DMS153 treated with DMSO at 0.1 percent for 48 hours (cell line): ENCODE data around the gene STAU1.
"Not testable (repeated sequence)": the region's sequence is repeated elsewhere in the genome, so short reads cannot be mapped to it uniquely, and the experiment has no call there.

Source experiments
- DNase-seq: peaks from one replicate; lab custom pipeline; 2025; ENCODE audit not compliant: unreplicated experiment; lab: John Stamatoyannopoulos, UW

Gene STAU1

DNA sequence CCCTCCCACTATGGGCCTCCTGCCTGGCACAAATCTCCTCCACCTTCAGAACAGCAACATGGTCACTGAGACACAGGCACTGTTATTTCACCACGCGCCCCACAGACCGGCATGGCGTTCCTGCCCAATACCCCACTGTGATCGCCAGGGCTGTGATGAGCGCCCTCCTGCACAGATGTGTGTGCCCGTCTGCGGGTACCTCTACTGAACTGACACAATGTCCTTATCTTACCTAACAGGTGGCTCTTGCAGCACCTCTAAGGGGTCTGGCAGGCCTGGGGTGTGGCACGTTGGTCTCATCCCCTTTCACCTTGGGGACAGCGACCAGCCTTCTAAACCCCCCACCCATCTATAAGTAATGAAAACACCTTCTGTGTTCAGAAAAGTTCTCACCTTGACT lies 64.2 kb downstream of the STAU1 start:
- no peak for DNase-seq

DNA sequence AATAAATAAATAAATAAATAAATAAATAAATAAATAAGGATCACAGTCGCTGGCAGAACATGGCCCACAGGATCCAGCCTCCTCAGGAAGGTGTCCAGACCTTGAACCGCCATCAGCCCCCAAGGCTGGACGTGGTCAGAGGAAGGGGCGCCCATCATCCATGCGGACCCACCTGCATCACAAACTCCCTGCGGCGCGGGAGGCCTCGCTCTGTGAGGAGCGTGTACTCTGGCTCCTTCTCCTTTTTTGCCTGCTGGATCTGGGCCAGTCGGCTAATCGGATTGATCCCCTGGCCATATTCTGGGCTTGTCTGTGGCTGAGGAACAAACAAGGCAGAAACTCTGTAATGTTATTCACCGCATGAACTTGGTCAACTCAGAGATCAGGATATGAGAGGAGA lies 65.2 kb downstream of the STAU1 start:
- DNase-seq = no peak

DNA sequence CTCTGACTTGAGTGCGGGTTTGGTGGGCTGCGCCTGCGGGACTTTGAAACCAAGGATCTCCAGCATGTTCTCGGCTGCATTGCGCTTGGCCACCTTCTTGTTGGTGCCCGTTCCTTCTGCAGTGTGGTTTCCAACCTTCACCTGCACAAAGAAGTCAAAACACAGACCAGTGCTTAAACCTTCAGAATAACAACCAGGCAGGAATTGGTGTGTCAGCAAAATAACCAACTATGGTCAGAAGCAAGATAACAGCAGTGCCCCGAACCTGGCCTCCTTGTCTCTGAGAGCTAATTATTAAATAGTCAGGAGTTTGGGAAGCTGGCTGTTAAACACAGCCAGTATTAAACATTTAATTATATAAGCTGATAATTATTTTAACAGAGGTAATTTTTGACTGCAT lies 68.1 kb downstream of the STAU1 start:
- no peak for DNase-seq

DNA sequence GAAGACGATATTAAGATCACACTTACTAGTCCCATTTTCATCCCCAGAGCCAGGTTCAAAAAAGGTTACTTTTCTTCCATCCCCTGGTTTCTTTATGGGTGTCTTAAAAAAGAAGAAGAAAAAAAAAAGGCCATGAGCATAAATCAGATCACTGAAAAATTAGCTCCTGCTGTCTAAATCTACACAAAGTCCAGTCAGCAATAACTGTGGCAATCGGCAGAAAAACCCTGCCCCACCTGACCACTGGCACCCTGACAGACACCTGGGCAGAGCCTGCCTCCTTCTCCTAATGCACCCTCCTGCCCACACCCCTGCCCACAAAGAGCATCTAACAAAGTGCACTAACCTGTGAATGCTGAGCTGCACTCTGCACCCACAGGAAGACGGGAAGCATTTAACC lies 69.8 kb downstream of the STAU1 start:
- no peak for DNase-seq

DNA sequence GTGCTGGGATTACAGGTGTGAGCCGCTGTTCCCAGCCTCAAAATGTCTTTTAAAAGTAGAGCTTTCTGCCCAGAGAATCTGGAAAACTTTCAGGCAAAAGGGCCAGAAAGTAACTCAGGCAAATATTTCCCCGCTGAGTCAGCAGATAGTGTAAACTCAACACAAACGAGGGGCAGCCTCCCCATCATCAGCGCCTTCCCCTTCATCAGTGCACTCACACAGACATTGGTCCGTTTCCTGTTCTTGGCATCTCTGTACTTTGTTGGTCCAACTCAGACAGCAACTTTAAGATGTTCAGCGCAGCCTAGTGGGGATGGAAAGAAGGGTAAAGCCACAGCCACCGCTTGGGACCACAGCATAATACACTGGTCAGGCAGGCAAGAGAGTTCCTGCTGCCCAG lies 72.6 kb downstream of the STAU1 start:
- DNase-seq = no peak

DNA sequence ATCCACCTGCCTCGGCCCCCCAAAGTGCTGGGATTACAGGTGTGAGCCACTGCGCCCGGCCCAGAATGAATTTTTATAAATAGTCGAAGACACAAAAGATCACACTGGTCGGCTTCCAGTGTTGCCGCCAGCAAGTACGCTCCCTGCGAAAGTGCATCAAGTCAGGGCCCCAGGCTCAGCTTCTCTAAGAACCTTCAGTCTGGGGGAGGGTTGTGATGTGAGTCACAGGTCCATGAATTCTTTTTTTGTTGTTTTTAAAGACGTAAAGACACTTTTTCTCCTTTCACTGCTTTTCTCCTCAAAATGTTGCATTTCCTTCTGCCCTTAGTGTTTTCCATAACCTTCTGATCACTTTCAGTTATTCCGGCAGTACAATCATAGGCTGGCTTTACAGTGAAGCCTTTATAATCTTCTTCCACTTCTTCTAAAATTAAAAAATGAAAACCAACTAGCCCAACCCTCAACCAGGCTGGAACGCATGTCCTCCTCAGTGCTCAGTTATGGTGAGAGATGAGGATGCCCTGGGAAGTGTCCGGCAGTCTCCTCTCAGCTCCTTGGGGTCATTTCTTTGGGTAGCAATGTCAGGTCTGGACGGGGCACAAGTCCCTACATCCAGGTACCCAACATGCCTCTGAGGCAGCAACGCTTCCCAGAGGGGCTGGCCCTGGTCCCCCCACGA lies 75.4 kb downstream of the STAU1 start:
- DNase-seq = no peak

DNA sequence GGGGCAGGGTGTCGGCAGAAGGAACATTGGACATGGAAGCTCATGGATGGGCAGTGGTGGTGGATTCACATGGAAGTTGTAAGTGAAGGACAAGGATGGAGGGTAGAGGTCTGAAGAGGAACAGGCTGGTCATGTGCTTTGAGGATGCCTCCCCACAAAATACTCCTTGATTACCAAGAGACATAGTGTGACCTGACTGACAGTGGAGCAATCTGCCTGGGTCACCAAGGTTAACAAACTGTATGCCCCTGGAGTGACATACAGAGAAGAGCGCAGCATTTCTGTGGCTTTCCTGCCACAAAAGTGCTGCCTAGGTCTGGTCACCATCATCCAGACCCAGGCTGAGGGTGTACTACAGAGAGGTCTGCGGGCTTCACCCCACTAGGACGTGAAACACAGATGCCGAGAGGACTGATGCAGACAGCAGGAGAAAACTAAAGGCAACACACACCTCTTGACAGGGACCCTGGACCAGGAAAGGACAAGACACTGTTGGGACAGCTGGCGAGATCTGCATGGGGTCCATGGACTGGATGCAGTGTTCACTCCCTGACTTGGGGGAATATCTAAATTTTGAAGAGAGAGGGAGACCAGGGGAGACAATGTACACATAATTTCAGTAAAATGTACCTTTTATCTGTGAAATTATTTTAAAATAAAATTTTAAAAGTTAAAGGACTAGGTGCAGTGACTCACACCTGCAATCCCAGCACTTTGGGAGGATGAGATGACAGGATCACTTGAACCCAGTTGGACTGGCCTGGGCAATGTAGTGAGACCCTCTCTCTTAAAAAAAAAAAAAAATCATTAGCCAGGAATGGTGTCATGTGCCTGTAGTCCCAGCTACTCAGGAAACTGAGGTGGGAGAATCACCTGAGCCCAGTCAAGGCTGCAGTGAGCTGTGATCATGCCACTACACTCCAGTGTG lies 77.1 kb downstream of the STAU1 start:
- DNase-seq = no peak

DNA sequence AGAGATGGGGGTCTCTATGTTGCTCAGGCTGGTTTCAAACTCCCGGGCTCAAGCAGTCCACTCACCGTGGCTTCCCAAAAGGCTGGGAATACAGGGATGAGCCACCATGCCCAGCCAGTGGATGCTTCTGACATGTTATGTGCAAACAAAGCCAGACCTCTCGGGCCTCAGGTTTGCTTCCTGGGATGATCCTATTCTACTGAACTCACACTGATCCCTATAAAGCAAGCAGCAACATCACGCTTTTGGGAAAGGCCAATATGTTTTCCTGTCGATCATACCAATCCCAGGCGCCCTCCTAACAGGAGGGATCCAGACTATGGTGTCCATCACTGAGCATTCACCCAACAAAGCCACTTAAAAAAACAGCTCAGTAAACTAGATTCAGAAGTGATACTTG lies 81.8 kb downstream of the STAU1 start:
- DNase-seq = no peak

DNA sequence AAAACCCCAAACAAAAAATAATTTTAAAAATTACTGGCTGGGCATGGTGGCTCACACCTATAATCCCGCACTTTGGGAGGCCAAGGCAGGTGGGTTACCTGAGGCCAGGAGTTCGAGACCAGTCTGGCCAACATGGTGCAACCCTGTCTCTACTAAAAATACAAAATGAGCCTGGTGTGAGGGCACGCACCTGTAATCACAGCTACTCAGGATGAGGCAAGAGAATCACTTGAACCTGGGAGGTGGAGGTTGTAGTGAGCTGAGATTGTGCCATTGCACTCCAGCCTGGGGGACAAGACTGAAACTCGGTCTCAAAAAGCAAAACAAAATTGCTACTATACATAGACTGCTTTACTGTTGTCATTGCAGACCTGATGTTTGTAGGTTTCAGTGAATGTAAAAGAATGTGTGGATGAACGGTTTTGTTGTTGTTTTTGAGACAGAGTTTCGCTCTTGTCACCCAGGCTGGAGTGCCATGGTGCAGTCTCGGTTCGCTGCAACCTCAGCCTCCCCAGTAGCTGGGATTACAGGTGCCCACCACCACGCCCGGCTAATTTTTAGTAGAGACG lies 83.1 kb downstream of the STAU1 start:
- not testable (repeated sequence) for DNase-seq

DNA sequence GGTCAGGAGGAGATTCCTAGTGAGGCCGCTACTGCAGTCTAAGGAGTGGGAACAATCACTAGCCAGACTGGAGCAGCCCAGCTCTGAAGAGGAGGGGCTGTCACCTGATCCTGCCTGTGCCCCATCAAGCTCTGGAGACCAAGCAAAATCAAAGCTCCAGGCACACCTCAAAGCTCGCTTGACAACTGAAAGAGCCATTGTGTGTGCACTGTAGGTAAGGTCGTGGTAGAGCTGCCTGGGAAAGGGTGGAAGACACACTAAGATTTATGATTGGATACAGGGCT lies 83.8 kb downstream of the STAU1 start:
- no peak for DNase-seq

DNA sequence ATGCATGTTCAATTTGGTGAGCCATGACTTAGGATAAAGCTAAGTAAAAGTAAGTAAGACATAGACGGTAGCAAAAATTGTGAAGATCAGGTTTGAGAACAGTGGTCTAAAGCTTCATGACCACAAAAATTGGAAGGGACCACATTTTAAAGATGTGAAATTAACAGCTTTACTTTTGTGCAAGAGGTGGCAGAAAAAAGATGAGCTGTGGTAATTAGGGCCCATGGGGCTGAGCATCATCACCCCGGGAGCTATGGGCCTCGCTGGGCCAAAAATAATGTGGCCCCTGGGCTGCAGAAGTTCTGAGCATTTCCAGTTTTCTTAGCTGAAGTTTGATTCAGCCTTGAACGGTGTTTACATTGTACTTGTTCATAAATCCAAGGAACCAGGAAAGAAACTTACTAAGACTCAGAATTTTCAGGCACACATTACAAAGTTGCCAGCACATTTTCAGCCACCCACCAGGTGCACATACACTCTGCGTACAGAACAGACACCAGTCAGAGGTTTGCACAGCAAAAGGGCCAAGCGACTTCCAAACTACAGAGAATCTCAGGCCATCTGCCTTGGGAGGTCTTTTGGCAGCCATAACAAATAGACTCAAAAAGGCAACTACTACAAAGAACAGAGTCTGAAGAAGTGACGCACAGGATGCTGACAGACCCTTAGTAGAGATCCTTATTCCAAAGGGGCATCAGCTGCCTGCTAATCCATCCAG lies 84.3 kb downstream of the STAU1 start:
- DNase-seq = no peak

DNA sequence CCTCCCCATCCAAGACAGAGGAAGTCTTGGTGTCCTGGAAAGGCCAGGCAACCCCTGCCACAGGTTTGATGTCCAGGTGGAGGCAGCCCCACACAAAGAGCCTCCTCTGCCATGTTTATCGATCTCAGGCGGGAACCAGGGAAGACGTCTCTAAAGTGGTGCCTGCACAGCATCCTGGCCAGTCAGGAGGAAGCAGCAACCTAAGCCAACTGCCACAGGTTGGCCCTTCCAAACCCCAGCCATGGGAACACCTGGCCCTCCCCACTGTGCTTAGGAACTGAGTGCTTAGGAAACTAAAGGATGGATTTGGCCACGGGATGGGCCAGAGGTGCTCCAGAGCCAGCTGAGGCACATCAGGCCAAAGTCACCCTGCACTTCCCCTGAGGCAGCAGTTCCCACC lies 85.1 kb downstream of the STAU1 start:
- no peak for DNase-seq

DNA sequence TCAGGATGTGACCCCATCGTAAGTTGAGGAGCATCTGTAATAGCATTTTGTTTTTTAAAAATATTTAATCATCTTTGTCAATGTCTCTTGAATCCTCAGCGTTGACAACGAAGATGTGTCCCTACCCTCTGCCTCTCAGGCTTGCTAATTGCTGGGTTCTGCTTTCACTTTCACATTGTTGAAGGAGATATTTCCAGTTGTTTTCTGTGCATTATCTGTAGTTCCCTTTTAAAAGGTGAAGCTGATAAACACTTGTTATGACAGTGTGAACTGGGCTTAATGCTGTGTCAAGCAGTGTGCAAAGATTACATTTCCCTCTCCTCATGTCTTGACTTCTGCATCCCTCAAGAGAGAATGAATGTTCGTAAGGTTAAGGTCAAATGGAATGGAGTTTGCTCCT lies 87.2 kb downstream of the STAU1 start:
- DNase-seq = no peak

DNA sequence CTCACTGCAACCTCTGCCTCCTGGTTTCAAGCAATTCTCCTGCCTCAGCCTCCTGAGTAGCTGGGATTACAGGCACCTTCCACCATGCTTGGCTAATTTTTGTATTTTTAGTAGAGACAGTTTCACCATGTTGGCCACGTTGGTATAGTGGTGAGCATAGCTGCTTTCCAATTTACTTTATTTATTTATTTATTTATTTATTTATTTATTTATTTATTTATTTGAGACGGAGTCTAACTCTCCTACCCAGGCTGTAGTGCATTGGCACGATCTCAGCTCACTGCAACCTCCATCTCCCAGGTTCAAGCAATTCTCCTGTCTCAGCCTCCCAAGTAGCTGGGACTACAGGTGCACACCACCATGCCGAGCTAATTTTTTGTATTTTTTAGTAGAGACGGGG lies 87.8 kb downstream of the STAU1 start:
- DNase-seq = not testable (repeated sequence)

DNA sequence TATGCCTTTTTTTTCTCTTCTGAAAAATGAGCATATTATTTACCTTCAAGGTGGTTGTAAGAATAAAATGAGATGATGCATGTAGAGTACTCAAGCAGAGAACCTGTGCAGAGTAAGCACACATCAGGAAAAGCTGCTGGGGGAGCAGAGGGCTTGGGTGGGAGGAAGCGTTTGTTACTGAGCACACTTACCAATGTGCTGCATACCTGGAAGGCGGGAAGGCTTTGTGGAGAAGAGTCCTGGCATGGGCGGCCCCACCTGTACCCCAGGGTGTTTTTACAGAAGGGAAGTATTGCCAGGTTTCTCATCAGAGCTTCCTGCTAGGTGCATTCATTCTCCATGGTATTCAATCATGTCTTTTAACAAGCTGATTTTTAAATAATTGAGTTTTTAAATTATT lies 89.1 kb downstream of the STAU1 start:
- no peak for DNase-seq

DNA sequence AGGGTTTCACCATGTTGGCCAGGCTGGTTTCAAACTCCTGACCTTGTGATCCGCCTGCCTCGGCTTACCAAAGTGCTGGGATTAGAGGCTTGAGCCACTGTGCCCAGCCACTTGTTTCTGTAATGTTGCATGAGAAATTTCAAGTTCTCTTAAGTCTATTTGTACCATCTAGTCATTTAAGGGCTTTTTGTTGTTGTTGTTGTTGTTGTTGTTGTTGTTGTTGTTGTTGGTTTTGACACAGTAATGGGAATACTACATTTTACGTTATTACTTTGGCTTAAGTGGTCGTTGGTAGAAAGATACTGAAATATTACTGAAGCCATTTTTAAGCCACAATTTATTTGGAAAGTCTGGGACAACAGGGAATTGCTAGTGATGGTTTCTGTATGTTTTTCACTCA lies 90.0 kb downstream of the STAU1 start:
- no peak for DNase-seq

DNA sequence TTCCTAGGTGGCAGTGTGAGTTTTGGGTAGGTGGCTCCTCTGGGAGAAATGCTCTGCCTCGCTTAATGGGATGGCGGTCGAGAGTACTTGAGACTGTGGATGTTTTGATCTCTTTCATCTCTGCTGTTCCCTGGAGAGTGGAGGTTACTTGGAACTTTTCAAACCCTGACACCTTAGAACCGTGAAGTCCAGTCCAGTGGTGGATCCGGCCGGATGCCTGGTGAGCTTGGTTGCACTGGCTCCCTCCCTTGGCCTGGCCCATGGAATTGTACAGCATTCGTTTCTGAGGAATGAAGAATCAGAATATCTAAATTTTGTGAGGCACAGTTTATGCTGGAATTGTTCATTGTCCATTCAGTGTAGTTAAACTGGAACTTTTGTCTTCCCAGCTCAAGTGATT lies 91.0 kb downstream of the STAU1 start:
- DNase-seq = no peak

DNA sequence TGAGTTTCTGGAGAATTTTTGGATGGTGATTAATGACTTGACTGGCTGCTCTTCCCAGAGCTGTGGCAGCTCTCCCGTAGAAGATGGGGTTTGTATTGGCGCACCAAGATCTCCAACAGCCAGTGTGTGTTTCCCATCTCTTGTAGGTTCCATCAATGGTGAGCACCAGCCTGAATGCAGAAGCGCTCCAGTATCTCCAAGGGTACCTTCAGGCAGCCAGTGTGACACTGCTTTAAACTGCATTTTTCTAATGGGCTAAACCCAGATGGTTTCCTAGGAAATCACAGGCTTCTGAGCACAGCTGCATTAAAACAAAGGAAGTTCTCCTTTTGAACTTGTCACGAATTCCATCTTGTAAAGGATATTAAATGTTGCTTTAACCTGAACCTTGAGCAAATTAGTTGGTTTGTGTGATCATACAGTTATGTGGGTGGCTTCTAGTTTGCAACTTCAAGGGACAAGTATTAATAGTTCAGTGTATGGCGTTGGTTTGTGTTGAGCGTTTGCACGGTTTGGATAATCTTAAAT lies 91.9 kb downstream of the STAU1 start:
- no peak for DNase-seq

DNA sequence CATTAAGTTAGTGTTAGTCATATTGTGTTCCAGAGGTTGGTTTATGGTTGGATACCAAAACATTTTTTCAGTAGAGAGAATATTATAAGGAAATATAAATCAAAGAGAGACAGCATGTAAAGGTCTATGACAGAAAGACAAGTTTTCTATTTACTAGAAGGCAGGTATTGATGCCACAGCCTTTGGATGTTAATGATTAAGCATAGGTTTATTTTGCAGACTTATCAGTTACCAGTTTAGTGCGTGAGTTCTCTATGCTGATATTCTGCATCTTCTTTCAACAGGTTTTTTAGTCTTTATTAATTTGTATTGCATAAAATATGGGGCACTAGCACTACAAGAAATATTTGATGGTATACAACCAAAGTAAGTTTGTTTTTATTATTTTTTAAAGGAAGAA lies 96.4 kb downstream of the STAU1 start:
- no peak for DNase-seq

DNA sequence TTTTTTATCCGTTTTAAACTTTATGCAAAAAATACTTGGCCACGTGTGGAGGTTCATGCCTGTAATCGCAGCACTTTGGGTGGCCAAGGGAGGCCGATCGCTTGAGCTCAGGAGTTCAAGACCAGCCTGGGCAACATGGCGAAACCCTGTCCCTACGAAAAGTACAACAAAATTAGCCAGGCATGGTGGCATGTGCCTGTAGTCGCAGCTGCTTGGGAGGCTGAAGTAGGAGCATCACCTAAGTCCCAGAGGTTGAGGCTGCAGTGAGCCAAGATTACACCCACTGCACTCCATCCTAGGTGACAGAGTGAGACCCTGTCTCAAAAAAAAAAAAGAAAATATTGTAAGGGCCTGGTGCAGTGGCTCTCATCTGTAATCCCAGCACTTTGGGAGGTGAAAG lies 97.0 kb downstream of the STAU1 start:
- no peak for DNase-seq

DNA sequence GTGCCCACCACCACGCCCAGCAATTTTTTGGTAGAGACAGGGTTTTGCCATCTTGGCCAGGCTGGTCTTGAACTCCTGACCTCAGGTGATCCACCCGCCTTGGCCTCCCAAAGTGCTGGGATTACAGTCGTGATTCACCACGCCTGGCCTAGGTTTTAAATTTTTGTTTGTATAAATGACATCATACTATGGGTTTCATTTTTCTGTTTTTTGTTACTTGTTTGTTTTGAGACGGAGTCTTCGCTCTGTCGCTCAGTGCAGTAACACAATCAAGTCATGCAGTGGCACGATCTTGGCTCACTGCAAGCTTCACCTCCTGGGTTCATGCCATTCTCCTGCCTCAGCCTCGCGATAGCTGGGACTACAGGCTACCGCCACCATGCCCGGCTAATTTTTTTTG lies 105.8 kb downstream of the STAU1 start:
- not testable (repeated sequence) for DNase-seq

DNA sequence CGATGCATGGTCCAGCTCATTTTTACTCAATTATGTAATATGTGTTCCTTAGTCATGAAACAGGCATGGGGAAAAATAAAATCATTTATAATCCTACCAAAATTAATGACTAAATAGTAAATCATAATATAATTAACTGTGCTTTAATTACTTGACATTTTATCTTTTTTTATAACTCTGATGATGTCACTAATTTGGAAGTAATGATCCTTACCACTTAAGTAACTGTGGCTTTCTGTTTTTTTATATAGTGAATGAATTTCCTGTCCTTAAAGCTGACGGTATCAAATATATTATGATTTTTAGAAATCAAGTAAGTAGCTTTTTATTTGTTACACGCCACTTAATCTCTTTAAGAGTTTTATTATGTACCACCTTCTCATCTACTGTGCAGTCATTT lies 109.8 kb downstream of the STAU1 start:
- DNase-seq = no peak
